GM12892 (cell line): ENCODE data around the gene TREML2.

Experiments
- POLR2A ChIP-seq: IDR thresholded peaks from 2 replicates; pipeline ENCODE4 v1.6.1; 2011; ENCODE audit warnings: low read depth, low read length, control low read depth
- POLR2AphosphoS5 ChIP-seq: IDR thresholded peaks from 2 replicates; pipeline ENCODE4 v1.6.1; 2011; ENCODE audit warnings: low read depth, low read length, control low read depth

DNA sequence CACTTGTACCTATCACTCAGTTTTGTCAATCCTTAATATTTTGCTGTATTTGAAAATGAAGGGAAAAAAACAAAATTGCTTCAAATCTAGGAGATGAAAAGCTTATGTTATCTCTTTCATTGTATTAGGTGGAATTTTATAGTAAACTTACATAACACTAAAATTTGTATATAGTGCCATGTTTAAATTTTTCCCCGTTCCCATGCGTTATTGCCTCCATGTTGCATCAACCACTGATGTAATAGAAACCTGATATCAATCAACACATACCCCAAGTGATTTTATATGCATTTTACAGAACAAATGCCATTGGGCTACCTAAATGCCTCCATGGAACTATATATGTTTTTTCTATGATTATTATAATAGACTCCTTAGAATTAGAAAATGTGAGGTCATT lies 23.3 kb downstream of the TREML2 start:
- no peak for TF ChIP-seq POLR2AphosphoS5
- TF ChIP-seq POLR2A = no peak
